HG03025 (cell line): ENCODE measurements around the gene NKAPD1.
"Not testable (repeated sequence)": the region's sequence is repeated elsewhere in the genome, so short reads cannot be mapped to it uniquely, and the experiment has no call there.

Experiments used
- ATAC-seq: cut with Tn5 transposase; IDR thresholded peaks from one replicate; pipeline ENCODE4 v1.9.1; 2021; ENCODE audit warnings: mild to moderate bottlenecking, moderate library complexity; ENCODE audit not compliant: unreplicated experiment, low FRiP score

NKAPD1 gene

GRCh38 chr11:112085822-112086421 is 11.8 kb downstream of the NKAPD1 start:
- ATAC-seq: peak; percentile 21

DNA sequence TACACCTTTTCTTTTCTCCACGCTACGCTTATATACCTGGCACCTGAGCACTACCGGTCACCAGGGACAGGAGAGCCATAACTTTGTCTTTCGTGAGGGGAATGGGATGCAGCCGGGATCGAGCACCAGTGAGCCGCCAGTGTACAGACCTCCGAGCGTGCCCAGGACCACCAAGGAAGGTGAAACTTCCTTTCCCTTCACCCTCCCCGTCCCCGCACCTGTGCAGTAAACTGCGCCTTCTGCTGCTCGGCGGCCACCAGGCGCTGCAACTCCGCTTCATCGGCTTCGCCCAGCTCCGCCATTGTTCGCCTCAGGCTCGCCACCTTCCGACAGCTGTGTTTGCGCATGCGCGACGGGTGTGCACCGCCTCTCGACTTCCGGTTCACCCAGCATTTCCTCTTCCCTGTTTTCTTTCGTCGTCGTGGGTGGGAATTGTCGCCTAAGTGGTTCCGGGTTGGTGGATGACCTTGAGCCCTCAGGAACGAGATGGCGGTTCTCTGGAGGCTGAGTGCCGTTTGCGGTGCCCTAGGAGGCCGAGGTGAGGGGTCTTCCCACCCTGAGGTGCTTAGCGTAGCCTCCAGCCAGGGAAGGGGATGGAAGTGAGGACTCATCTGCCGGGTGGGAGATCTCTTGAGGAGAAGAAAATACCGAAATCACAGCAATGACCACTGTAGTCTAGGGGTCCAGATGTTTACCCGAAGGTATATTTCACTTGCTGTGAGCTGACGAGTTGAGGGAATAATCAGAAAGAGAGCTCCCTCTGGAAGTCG is 12.5 kb downstream of the NKAPD1 start, which contains the start of the genes SDHD and TIMM8B:
Gene SDHD (plus strand): TSS at position 452 of the 770 bp plus-strand sequence. CDS start 35 bp downstream, at position 487.
Gene TIMM8B (minus strand): TSS at position 335 of the 770 bp plus-strand sequence. CDS start 33 bp downstream, at position 302.
- ATAC-seq: peak; percentile 87

DNA sequence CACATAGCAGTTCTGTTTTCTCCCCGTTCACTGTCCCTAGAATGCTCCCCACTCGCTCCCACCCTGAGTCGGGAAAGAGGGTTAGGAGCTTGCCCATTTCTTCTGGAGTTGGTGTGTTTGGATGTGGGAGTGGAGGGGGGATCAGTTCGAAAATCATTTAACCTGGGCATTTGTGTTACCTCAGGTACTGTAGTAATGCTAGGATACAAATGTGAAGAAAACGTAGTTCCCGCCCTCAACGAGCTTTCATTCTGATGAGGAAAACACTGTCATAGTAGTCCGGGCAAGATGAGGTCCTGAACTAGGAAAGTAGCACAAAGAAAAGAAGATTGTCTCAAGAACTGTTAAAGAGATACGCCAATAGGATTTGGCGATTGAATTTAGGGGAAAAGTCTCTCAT is 13.1 kb downstream of the NKAPD1 start:
- ATAC-seq: no peak

DNA sequence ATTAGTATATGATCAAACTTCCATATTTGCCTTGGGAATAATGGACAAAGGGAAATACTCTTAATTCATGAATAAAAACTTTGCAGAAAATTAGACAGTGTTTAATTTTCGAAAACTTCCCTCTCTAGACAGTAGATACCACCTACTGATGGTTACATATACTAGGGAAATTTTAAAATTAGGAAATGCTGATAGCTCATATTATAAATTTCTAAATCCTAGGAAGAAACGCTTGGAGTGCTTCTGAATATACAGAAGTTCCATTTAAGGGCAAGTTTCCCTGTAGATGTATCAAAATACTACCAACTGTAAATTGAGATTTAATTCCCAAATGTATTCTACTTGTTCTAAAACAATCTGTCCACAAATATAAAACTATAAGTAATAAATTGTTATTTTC is 21.2 kb downstream of the NKAPD1 start:
- ATAC-seq: not testable (repeated sequence)

DNA sequence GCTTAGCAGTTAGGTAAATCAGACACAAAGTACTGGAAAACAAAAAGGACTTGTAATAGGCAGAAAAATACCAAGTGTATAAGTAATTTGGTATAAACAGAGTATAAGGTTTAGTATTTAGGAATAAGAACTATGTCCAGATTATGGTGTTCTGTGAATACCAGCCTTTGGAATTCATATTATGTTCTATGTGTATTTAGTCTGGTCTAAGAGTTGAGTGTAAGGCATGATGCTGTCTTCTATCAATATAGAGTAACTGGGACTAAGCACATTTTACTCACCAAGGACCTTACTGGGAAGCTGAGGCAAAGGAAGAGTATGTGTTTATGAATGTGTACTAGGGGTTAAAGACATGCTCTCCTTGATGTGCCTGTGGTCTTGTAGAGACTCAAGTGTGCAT is 22.1 kb downstream of the NKAPD1 start:
- no peak for ATAC-seq

- ATAC-seq: no peak
Observed at GRCh38 chr11:112097734-112098528, 23.8 kb downstream of the NKAPD1 start.

DNA sequence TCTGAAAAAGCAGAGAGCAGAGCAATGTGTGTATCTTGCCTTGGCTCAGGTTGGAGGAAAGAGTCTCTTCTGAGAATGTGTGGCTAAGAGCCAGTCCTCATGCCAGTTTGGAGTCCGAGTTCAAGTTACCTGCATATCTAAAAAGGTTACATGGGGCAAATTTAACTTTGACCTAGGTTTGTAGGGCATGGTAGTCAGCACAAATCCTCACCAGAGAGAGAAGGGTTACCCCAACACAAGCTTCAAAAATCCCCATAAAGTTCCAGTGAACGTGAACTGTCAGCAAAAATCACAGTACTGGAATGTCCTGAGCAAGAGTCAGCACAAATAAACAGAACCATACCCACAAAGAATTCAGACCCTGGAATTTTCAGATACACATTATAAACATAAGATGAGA is 26.4 kb downstream of the NKAPD1 start:
- no peak for ATAC-seq

GRCh38 chr11:112103446-112103845 is 29.3 kb downstream of the NKAPD1 start:
- ATAC-seq: no peak

DNA sequence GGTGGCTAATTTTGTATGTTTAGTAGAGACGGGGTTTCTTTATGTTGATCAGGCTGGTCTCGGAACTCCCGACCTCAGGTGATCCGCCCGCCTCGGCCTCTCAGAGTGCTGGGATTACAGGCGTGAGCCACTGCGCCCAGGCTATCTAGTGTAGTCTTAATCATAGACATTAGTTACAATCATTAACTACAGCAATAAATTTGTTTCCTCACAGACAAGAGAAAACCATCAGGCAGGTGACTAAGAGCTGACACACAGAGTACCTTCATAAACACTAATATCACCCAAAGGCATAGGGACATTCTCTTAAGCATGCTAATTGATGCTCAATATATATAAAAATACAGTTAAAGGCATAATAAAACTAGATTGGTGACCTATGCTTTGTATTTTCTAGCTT is 32.0 kb downstream of the NKAPD1 start:
- ATAC-seq: no peak

GRCh38 chr11:112113539-112114457 is 39.7 kb downstream of the NKAPD1 start:
- ATAC-seq: no peak

GRCh38 chr11:112114460-112114859 is 40.4 kb downstream of the NKAPD1 start:
- ATAC-seq: no peak

GRCh38 chr11:112115386-112115785 is 41.3 kb downstream of the NKAPD1 start:
- ATAC-seq: no peak

DNA sequence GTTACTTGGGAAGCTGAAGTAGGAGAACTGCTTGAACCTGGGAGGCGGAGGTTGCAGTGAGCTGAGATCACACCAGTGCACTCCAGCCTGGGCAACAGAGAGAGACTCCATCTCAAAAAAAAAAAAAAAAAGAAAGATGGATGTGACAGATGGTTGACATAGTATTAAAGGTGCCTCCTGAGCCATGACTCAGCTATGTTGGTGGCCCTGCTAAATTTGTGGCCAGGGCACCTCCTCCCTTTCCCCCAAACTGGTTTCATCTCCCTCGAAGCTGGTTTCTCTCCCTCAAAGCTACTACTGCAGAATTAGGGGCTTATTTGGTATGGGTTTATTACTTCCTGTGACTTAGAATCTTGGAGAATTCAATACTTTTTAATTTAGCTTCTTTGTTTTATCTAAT is 44.1 kb downstream of the NKAPD1 start:
- ATAC-seq: no peak

- ATAC-seq: no peak
Observed at GRCh38 chr11:112121981-112122615, 48.0 kb downstream of the NKAPD1 start.

DNA sequence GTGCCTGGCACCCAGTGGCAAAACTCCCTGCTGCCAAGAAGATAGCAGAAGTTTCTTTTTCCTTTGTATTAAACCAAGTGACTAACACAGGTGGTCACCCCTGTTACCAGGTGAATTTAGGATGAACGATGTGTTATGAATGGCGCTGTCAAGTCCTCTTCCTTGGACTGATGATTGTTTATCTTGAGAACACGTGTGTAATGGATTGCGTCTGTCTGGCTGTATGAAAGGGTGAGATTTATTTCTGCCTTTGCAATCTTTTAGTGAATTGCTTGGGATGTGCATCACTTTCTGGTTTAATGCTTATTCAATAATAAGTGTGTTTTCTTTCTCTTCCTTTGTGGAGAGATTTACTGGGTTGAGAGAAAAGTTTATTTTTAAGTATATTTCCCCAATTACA is 49.0 kb downstream of the NKAPD1 start:
- ATAC-seq: no peak

- ATAC-seq: no peak
Observed at GRCh38 chr11:112127056-112127455, 53.0 kb downstream of the NKAPD1 start.

DNA sequence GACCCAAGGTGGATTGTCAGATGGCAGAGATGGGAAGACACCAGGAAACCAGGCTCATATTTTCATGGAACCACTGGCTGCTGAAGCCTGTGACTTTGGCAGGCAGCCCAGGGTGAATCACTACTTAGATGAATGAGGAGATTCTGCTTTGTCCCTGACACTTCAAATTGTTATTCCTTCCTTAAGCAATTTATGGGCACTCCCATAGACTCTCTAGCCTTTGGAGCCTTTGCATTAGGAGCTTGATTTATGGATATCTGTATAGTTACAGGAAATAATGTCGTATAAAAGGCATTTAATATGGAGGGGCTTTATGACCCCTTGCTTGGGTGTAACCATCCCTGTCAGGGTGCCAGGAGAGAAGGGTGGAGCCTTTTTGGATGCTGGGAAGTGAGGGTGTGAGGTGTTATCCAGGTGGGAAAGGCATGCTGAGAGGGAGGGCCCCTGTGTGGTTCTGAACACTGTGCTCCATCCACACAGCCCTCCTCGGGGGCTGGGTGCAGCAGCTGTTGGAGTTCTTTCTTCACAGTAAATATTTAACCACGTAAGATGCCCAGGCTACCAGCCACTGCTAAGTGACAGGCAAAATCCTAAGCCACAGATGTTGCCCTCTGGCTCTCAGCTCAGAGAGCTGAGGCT is 54.5 kb downstream of the NKAPD1 start:
- no peak for ATAC-seq

DNA sequence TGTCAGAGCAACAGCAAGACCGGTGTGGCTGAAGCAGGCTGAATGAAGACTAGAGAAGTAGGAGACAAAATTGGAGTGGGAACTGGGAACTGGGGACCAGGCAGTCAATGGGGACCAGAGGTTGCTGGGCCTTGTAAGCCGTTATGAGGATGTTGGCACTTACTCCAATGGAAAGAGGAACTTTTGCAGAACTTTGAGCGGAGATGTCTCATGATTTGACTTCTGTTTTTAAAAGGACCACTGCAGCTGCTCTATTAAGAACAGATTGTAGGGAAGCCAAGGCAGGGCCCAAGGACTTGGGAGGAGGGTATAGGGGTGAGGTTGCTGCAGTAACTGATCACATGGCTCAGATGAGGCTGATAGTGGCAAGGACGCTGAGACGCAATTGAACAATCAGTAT is 55.6 kb downstream of the NKAPD1 start:
- no peak for ATAC-seq

- no peak for ATAC-seq
Observed at GRCh38 chr11:112132737-112133136, 58.6 kb downstream of the NKAPD1 start.
